ENCODE data around the gene FAM193A.

GRCh38 chr4:2663275-2663674 is 126.8 kb downstream of the FAM193A start:
- TF ChIP-seq CTCF (conservative IDR thresholded peaks at IDR 0.05; ENCODE audit: low read depth in 2 of 2): no peak
- no peak for TF ChIP-seq EZH2 (IDR thresholded peaks at IDR 0.05; ENCODE audit: low read depth, unreplicated experiment)
- no peak for TF ChIP-seq ETS1 (IDR thresholded peaks at IDR 0.05)
- TF ChIP-seq EZH2phosphoT487 (IDR thresholded peaks at IDR 0.05; ENCODE audit: unreplicated experiment): no peak
